ENCODE measurements around the gene RETREG1. TPM values are rescaled to one million over a fixed set of nuclear protein-coding genes. Genes with fewer than 3 reads are reported as not detected.
A peak's percentile ranks its signal among the peaks of the same experiment; 100 is the strongest.

RETREG1 gene
- total RNA-seq, 6 donors from 2014 or later = 17.6 to 50.2 (median 28.3) TPM

DNA sequence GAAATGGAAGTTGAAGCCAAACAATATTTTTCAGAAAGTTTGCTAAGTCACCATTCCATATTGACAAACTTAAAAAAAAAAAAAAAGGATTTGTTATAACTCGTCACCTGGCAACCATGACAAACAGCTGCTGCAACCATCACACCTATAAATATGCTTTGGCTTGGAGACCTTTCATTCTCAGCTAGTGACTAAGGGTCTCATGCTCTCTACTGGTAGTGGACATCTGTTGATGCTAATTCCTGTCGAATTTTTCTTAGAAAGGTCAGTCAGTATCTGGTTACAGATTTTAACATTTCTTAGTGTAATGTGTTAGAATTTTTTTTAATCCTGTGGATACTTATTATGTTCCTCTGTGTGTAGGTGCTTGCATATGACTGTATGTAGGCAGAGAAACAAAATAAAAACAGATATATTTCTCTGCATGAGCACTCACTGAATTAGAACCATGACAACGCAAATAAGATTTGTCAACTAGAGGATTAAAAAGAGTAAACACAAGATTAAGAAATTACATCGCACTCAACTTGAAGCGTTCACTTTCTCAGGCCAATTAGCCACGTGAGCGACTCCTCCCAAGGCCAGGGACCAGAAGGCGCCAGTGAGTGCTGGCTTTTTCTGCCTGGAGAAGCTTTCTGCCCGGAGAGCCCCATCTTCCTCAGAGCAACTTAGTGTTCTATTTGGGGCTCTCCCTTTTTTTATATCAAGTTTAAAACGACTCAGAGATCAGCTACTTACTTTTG, 124.2 kb downstream of the RETREG1 start:
- ATAC-seq (ENCODE audit: low FRiP score in 2 of 2) (peak; percentile 46 to 85), DNase-seq (peak in 1 of 2 donors; percentile 63)
- Histone ChIP-seq H3K36me3 (no peaks in the 10 kb centered on the region), H3K27me3 (no peaks in the 10 kb centered on the region), H3K4me3 (no peak overlapping the region), H3K27ac (peak overlapping the region in 2 of 4 donors; percentile 34 to 60), H3K4me1 (peaks cover 0 to 7% (median 0%) of the 10 kb centered on the region in 4 donors), H3K9me3 (peaks cover 0 to 6% (median 5%) of the 10 kb centered on the region in 4 donors)
- WGBS, 2 donors = 64 to 65% methylated on average over 10 of the region's 10 CpGs
- TF ChIP-seq EP300 (IDR thresholded peaks at IDR 0.05) = peak in 1 of 4 donors; percentile 41
- TF ChIP-seq, protein P1, sequence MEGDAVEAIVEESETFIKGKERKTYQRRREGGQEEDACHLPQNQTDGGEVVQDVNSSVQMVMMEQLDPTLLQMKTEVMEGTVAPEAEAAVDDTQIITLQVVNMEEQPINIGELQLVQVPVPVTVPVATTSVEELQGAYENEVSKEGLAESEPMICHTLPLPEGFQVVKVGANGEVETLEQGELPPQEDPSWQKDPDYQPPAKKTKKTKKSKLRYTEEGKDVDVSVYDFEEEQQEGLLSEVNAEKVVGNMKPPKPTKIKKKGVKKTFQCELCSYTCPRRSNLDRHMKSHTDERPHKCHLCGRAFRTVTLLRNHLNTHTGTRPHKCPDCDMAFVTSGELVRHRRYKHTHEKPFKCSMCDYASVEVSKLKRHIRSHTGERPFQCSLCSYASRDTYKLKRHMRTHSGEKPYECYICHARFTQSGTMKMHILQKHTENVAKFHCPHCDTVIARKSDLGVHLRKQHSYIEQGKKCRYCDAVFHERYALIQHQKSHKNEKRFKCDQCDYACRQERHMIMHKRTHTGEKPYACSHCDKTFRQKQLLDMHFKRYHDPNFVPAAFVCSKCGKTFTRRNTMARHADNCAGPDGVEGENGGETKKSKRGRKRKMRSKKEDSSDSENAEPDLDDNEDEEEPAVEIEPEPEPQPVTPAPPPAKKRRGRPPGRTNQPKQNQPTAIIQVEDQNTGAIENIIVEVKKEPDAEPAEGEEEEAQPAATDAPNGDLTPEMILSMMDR (IDR thresholded peaks at IDR 0.05) = no peak
- TF ChIP-seq POLR2AphosphoS5 (IDR thresholded peaks at IDR 0.05) = no peak
- TF ChIP-seq POLR2A (IDR thresholded peaks at IDR 0.05) = no peak

DNA sequence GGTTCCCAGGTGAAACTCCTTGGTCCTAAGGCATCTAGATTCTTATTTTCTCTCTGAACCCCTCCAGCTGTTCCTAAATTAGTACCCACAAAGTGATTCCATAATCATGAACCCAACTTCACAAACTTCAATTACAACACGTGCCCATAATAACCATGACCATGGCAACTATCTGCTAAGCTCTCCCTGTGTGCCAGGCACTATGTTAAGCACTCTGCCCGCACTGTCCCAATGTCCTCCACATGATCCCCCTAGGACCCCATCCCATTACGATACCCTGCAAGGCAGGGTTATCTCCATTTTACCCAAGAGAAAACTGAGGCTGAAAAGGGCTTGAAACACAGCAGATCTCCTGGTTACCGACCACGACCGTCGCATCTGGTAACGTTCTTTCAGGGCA, 125.9 kb downstream of the RETREG1 start:
- H3K4me3 ChIP-seq = no peak overlapping the region
- DNase-seq = no peak
- TF ChIP-seq, protein P1 (IDR thresholded peaks at IDR 0.05) = no peak
- TF ChIP-seq POLR2A (IDR thresholded peaks at IDR 0.05) = no peak
- TF ChIP-seq POLR2AphosphoS5 (IDR thresholded peaks at IDR 0.05) = no peak
- no peak for TF ChIP-seq EP300 (IDR thresholded peaks at IDR 0.05)
- WGBS, 2 donors = 87 to 90% methylated on average over 8 of the region's 8 CpGs
- no peaks in the 10 kb centered on the region for H3K27me3 ChIP-seq
- H3K27ac ChIP-seq = no peak overlapping the region
- no peaks in the 10 kb centered on the region for H3K36me3 ChIP-seq
- no peak for ATAC-seq (ENCODE audit: low FRiP score in 2 of 2)
- peaks cover 0 to 7% (median 0%) of the 10 kb centered on the region in 4 donors for H3K4me1 ChIP-seq
- peaks cover 0 to 6% (median 2%) of the 10 kb centered on the region in 4 donors for H3K9me3 ChIP-seq

DNA sequence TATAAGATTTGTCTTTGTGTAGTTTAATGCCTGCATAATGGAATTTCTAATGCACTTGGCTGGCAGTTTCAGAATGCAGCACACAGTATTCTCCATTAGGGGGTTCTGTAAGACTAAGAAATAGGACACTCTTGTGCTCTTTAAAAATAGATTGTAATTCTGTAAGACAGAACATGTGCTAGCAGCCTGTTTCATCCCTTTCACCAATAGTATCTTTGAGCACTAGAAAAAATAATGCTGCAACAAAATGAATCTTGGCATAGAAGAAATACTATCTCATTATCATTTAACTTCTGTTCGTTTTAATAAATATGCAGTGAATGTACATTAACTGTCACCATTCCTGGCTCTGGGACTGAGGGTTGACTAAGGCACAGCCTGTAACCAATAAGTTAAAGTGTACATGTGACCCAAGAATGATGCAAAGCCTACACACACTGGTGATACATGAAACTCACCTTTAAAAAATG, 127.4 kb downstream of the RETREG1 start:
- H3K27ac ChIP-seq = no peak overlapping the region
- DNase-seq = no peak
- peak in 1 of 2 donors; percentile 87 for ATAC-seq (ENCODE audit: low FRiP score in 2 of 2)
- TF ChIP-seq POLR2A (IDR thresholded peaks at IDR 0.05) = no peak
- TF ChIP-seq POLR2AphosphoS5 (IDR thresholded peaks at IDR 0.05) = no peak
- TF ChIP-seq, protein P1 (IDR thresholded peaks at IDR 0.05) = peak; percentile 16 to 66 (median 53)
- TF ChIP-seq EP300 (IDR thresholded peaks at IDR 0.05) = no peak
- H3K4me1 ChIP-seq = peaks cover 0 to 7% (median 0%) of the 10 kb centered on the region in 4 donors
- no peak overlapping the region for H3K4me3 ChIP-seq
- no peaks in the 10 kb centered on the region for H3K27me3 ChIP-seq
- H3K36me3 ChIP-seq = no peaks in the 10 kb centered on the region
- WGBS, 2 donors = 33 to 58% methylated on average over 1 of the region's 1 CpG
- no peaks in the 10 kb centered on the region for H3K9me3 ChIP-seq

DNA sequence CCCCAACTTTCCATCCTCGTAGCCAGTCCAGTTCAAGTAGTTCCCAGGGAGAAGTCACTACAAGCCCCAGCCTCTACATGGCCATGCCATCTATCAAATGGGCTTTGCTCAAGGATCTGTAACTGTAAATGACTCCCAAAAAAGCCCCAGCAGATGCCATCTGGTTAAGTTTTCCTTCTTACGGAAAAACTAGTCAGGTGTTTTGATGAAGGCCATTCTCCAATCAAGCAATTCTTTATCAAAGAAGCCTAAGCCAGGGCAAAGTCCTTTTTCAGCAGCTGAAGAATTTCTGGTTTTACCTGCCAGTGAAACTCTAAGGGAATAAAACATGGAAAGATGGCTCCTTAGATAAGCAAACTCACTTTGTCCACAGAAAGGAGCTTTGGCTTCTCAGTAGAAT, 129.3 kb downstream of the RETREG1 start:
- ATAC-seq (ENCODE audit: low FRiP score in 2 of 2) (no peak), DNase-seq (no peak)
- no peaks in the 10 kb centered on the region for H3K27me3 ChIP-seq
- 89 to 96% methylated on average over 2 of the region's 2 CpGs for WGBS, 2 donors
- no peaks in the 10 kb centered on the region for H3K4me1 ChIP-seq
- H3K36me3 ChIP-seq = no peaks in the 10 kb centered on the region
- no peak overlapping the region for H3K27ac ChIP-seq
- TF ChIP-seq POLR2A (IDR thresholded peaks at IDR 0.05) = no peak
- H3K4me3 ChIP-seq = no peak overlapping the region
- no peaks in the 10 kb centered on the region for H3K9me3 ChIP-seq

DNA sequence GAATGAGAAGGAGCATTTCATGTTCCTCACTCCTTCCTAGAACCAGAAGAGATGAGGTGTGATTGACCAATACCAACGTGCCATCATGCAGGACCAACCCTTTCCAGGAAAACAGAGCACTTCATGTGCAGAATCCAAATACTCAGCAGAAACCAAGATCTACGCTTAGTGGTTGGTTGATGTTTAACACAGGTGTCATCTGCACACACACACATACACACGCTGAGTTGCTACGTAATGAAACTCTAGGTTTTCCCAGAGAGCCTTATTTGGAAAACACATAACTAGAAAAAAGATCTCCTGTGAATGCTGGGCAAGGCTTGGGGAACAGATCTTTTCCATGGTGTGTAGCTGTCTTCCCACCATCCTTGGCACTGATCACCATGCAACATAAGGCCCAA, 130.1 kb downstream of the RETREG1 start:
- Histone ChIP-seq H3K36me3 (no peaks in the 10 kb centered on the region), H3K9me3 (no peaks in the 10 kb centered on the region), H3K27ac (no peak overlapping the region), H3K27me3 (no peaks in the 10 kb centered on the region), H3K4me3 (no peak overlapping the region), H3K4me1 (no peaks in the 10 kb centered on the region)
- 49 to 73% methylated on average over 4 of the region's 4 CpGs for WGBS, 2 donors
- DNase-seq = no peak
- TF ChIP-seq POLR2AphosphoS5 (IDR thresholded peaks at IDR 0.05) = no peak
- TF ChIP-seq, protein P1 (IDR thresholded peaks at IDR 0.05) = no peak
- no peak for TF ChIP-seq EP300 (IDR thresholded peaks at IDR 0.05)
- no peak for TF ChIP-seq POLR2A (IDR thresholded peaks at IDR 0.05)
- no peak for ATAC-seq (ENCODE audit: low FRiP score in 2 of 2)
